Activated gamma-delta T cell treated with Interleukin-2 at 50 U/mL for 16 hours (primary cell): Measurements from ENCODE around the gene CAMK2N2.
A peak's percentile ranks its signal among the peaks of the same experiment; 100 is the strongest.

Experiments
- DNase-seq: peaks from one replicate; pipeline ENCODE4 v3.0.0-alpha.2; 2020

The CAMK2N2 gene

GRCh38 chr3:184261270-184261853 is at the start of gene CAMK2N2:
Gene CAMK2N2 (minus strand): TSS chr3:184261553. CDS start chr3:184261285, 268 bp downstream.
- peak; percentile 38 for DNase-seq

DNA sequence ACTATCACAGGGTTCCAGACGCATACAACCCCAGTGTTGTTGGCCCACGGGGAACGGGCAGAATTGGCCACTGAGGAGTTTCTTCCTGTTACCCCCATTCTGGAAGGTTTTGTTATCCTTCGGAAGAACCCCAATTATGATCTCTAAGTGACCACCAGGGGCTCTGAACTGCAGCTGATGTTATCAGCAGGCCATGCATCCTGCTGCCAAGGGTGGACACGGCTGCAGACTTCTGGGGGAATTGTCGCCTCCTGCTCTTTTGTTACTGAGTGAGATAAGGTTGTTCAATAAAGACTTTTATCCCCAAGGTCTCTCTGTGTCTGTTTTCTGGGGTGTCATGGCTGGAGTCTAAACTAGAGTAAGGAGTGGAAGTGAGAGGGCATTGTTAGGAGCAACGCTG is 47.4 kb upstream of the CAMK2N2 start:
- no peak for DNase-seq

DNA sequence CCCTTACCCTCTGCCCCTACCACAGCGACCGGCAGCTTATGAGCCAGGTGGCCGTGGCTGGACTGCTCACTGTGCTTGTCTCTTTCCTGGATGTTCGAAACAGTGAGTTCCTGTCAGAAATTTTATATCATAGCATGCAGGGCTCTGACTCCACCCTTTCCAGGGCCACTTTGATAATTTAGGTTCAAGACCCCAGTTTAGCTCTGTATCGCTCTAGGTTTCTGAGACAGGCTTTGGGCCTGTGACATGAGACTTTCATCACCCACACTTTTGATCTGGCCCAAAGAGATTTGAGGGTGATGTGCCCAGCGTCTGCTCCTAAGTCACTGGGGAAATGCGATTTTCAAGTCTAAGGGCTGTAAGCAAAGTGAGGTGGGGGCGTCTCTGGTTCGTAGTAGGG is 46.6 kb upstream of the CAMK2N2 start:
- DNase-seq: no peak

DNA sequence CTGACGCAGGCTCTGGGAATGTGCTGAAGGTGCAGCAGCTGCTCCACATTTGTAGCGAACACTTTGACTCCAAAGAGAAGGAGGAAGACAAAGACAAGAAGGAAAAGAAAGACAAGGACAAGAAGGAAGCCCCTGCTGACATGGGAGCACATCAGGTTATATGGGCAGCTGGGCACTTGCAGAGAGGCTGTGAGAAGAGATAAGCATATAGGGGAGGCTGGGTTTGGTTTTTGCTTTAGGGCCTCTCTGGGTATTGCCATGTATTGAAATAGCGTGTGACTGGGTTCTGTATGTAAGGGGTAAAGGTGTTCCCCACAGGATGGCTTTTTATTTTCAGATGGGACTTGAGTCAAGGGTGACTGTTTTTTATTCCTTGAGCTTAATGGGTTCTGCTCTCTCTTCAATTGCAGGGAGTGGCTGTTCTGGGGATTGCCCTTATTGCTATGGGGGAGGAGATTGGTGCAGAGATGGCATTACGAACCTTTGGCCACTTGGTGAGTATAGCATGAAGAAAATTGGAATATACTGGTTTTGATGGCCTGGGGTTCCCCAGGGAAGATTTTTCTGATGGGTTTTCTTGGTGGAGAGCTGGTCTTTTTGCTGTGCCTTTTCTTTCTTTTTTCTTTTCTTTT is 45.1 kb upstream of the CAMK2N2 start:
- no peak for DNase-seq

DNA sequence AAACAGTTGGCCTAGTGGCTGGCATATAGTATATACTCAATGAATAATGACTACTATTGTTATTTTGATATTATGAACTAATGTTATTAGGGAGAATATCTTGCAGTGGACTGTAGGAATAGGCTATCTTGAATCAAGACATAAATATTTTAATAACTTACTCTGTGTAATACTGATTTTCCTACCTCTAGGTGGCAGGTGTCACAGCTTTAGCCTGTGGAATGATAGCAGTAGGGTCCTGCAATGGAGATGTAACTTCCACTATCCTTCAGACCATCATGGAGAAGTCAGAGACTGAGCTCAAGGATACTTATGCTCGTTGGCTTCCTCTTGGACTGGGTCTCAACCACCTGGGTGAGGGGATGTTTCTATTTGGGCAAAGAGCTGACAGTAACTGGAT is 44.2 kb upstream of the CAMK2N2 start:
- no peak for DNase-seq

GRCh38 chr3:184300378-184300720 is 39.0 kb upstream of the CAMK2N2 start:
- DNase-seq: no peak

DNA sequence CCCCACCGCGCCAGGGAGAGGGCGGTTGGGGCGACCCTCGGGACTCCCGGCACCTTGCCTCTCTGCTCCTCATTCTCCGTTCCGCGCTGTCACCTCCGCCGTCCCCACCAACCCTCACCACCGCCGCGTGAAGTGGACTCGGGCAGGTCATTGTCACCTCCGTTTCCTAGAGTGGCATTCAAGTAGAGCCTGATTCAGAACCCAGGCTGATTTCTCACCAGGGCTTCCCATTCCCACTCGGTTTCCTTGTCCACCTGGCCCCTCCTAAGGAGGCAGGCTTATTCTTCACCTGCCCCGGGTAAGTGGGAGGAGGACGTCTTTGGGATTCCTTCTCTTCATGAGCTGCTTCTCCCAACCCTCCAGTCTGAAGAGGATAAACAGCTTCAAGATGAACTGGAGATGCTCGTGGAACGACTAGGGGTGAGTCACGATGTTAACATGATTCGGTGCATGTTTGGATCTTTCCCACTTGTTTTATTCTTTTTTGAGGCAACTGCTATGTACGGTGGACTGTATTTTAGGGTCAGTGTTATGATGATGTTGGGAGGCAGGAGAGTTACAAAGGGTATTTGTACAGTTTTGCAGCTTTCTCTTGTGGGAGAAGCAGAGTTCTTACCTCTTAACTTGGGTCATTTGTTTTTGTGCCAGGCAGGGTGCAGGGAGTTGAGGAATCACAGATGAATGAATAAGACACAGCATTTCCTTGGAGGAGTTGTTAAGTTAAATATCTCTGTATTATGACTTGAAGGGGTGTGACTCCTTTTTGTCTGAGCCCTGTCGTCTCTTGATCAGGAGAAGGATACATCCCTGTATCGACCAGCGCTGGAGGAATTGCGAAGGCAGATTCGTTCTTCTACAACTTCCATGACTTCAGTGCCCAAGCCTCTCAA is 38.4 kb upstream of the CAMK2N2 start:
- DNase-seq: no peak

- peak; percentile 98 for DNase-seq
Measured at GRCh38 chr3:184298759-184299487, 37.6 kb upstream of the CAMK2N2 start, which contains the start of gene PSMD2. Gene PSMD2 (plus strand): TSS chr3:184299241. CDS start chr3:184299267, 26 bp downstream.

- DNase-seq: no peak
Measured at GRCh38 chr3:184296616-184297015, 35.3 kb upstream of the CAMK2N2 start.

- DNase-seq: no peak
Measured at GRCh38 chr3:184295771-184296170, 34.4 kb upstream of the CAMK2N2 start.

GRCh38 chr3:184291738-184292445 is 30.5 kb upstream of the CAMK2N2 start:
- no peak for DNase-seq

DNA sequence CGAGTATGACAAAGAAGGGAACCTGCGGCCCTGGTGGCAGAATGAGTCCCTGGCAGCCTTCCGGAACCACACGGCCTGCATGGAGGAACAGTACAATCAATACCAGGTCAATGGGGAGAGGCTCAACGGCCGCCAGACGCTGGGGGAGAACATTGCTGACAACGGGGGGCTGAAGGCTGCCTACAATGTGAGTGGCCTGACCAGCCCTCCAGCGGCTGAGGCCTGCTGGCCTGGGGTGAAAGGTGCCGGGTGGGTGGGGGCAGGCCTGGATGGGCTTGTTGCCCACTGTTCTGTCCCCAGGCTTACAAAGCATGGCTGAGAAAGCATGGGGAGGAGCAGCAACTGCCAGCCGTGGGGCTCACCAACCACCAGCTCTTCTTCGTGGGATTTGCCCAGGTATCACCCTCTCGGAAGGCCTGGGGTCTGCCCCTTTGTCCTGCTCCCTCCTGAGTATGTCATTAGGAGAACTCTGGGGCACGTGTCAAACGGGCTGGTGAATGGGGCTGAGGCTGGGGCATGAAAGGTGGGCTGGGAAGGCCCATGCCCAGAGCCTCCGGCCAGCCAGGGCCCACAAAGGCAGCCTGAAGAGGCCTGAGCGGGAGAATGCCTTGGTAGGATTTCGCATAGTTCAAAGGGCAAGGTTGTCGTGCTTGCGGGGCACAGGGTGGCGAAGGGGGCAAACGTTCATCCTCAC is 29.8 kb upstream of the CAMK2N2 start:
- no peak for DNase-seq

DNA sequence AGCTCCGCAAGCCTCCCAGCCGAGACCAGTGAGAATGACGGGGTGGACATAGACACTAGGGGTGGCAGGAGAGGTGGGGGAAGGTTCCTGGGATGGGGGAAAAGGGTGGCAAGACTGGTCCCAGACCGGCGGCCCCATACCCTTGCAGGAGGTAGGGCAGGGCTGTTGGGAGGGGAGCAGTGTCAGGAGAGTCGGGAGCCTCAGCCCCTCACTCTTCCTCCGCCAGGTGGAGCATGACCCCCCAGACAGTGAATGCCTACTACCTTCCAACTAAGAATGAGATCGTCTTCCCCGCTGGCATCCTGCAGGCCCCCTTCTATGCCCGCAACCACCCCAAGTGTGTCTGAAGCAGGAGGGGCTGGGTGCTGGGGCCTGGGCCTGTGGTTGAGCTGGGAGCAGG is 29.0 kb upstream of the CAMK2N2 start:
- DNase-seq: no peak

- peak; percentile 54 for DNase-seq
Measured at GRCh38 chr3:184289426-184289938, 28.1 kb upstream of the CAMK2N2 start.

DNA sequence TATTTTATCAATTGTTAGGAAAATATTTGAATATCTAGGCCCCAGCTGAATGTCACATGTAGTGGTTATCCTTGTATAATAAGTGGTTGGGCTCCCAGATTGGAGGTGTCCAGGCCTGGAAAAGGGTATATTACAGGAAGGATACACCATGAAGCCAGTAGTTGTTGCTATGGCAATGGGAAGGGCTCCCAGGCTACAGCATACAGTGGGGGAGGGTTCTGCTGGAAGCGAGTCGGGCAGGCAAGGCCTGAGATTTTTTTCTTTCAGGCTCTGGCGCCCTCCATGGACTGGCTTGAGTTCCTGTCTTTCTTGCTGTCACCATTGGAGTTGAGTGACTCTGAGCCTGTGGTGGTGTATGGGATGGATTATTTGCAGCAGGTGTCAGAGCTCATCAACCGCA is 23.3 kb upstream of the CAMK2N2 start:
- DNase-seq: no peak

DNA sequence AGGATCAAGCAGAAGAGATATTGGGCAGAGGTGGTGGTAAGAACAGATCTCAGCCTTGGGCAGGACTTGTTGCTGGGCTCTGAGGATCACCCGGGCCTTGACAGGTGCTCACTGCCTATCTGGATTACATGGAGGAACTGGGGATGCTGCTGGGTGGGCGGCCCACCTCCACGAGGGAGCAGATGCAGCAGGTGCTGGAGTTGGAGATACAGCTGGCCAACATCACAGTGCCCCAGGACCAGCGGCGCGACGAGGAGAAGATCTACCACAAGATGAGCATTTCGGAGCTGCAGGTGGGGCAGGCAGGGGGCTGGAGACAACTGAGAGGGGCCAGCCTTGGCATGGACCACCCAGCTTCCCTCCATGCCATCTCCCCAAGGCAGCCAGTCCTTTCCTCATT is 22.3 kb upstream of the CAMK2N2 start:
- DNase-seq: no peak

GRCh38 chr3:184282941-184283340 is 21.6 kb upstream of the CAMK2N2 start:
- DNase-seq: no peak

GRCh38 chr3:184277366-184277765 is 16.0 kb upstream of the CAMK2N2 start:
- DNase-seq: no peak

DNA sequence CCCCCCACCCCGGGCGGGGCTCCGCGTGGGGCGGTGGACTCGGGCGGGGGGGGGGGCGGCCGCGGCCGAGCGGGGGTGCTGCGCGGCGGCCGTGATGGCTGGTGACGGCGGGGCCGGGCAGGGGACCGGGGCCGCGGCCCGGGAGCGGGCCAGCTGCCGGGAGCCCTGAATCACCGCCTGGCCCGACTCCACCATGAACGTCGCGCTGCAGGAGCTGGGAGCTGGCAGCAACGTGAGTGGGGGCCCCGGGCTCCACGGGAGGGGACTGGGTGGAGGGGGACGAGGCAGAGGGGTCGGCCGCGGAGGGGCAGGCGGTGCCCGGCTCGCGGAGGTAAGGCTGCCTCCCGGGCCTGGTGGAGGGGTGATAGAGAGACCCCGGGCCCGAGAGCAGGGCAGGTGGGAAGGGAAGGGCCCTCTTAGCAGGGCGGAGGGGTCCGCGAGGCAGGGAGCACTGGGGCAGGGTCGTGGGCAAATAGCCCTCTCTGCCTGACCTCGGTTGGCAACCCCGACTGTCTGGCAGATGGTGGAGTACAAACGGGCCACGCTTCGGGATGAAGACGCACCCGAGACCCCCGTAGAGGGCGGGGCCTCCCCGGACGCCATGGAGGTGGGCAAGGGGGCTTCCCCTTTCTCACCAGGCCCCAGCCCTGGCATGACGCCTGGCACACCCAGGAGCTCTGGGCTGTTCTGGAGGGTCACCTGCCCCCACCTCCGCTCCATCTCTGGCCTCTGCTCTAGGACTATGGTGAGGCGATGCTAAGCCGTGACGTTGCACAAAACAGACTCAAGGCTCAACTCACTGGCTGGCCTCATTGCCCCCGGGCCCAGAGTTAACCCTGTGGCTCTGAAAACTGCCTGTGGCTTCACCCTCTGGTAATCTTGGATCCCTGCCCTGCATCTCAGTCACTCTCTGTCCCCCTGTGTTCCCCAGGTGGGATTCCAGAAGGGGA is 14.9 kb upstream of the CAMK2N2 start, which contains the start of gene ECE2:
Gene ECE2 (plus strand): TSS at position 62 of the 950 bp plus-strand sequence. CDS start 132 bp downstream, at position 194.
- DNase-seq: no peak

GRCh38 chr3:184275381-184275701 is 14.0 kb upstream of the CAMK2N2 start:
- no peak for DNase-seq

DNA sequence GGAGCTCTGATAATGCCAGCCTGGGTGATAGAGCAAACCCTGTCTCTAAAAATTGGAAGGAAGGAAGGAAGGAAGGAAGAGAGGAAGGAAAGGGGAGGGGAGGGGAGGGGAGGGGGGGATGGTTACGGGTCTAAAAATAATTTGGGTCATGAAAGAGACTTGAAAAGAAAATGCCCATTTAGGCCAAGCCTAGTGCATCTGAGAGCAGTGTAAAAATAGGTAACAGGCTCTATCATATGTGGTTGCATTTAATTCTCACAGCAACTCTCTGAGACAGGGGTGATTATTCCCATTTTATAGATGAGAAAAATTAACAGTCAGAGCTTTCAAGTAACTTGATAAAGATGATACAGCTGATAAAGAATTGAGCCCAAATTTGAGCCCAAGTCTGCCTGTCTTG is 10.9 kb upstream of the CAMK2N2 start:
- no peak for DNase-seq
